SU-DHL-6 (cell line): ENCODE results near the gene REPS1.

ENCODE experiments used
- CTCF ChIP-seq: fragments of 200-600 bp; sonication (generic); IDR thresholded peaks from one replicate; pipeline ENCODE4 v1.5.1; 2017; ENCODE audit warnings: antibody characterized with exemption, mild to moderate bottlenecking, low read length, moderate library complexity; ENCODE audit not compliant: insufficient read depth, poor library complexity, severe bottlenecking
- EZH2phosphoT487 ChIP-seq: fragments of 200-600 bp; sonication (generic), shearing (Covaris generic); conservative IDR thresholded peaks from 2 replicates; pipeline ENCODE4 v1.6.1; 2018; ENCODE audit warnings: mild to moderate bottlenecking, antibody characterized with exemption, low read length, moderate library complexity, mixed read lengths

- TF ChIP-seq CTCF: no peak
- no peak for TF ChIP-seq EZH2phosphoT487
These were observed 892 bp downstream of the REPS1 start for GRCh38 chr6:138987080-138987642.
